ENCODE data around the gene MATCAP1.

MATCAP1 gene

DNA sequence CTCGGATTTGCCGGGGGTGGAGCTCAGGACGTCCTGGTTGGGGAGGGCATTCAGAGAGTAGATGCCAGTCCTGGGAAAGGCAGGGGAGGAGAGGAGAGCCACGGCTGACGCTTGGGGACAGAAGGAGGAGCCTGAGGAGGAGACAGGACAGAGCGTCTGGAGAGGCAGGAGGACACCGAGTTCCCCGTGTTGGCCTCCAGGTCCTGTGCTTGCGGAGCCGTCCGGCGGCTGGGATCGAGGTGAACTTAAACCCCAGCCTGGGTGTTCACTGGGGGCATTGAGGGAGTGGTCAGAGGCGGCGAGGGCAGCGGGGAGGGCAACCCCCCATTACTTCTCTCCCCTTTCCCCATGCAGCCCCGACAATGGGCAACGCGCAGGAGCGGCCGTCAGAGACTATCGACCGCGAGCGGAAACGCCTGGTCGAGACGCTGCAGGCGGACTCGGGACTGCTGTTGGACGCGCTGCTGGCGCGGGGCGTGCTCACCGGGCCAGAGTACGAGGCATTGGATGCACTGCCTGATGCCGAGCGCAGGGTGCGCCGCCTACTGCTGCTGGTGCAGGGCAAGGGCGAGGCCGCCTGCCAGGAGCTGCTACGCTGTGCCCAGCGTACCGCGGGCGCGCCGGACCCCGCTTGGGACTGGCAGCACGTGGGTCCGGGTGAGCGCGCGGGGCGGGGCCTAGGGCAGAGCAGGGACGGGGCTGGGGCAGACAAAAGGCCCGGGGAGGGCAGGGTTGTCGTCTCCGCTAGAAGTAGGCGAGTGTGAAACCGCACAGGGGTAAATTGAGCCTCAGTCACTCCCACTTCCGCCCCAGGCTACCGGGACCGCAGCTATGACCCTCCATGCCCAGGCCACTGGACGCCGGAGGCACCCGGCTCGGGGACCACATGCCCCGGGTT lies 9.7 kb downstream of the MATCAP1 start:
- H3K4me3 Mint-ChIP-seq: peak overlapping the region; percentile 95
- peaks cover 87% of the 10 kb centered on the region for H3K36me3 Mint-ChIP-seq
- H3K9me3 Mint-ChIP-seq: no peaks in the 10 kb centered on the region

DNA sequence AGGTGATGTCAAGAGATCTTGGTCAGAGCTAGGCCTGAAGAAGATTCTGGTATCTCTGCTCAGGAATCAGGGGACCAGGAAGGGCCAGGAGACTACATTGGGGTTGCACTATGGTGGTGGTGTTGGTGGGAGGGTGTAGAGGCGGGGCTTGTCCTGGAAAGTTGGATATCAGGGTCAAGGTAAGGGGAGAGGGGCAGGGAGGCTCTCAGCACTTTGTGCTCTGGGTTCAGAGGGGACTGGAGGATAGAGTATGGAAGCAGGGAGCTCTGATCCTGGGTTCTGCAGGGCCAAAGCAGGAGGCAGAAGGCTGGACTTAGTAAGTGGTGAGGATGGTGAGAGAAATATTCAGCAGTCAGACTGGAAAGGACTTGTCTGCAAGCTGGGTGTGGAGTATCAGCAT lies 10.4 kb downstream of the MATCAP1 start:
- H3K27ac Mint-ChIP-seq: peak overlapping the region; percentile 93
- peak overlapping the region; percentile 95 for H3K4me3 Mint-ChIP-seq
- no peak for ATAC-seq
- peaks cover 87% of the 10 kb centered on the region for H3K36me3 Mint-ChIP-seq
- no peak for DNase-seq (ENCODE audit: low spot score in 2 of 2)
- H3K4me1 Mint-ChIP-seq: peaks cover 88% of the 10 kb centered on the region
- H3K9me3 Mint-ChIP-seq: no peaks in the 10 kb centered on the region

More for the DNA sequence above, 9.7 kb downstream of the MATCAP1 start:
- DNase-seq (ENCODE audit: low spot score in 2 of 2) (peak; percentile 58 to 80), ATAC-seq (peak; percentile 68)
- H3K27ac Mint-ChIP-seq: peak overlapping the region; percentile 93
- peaks cover 88% of the 10 kb centered on the region for H3K4me1 Mint-ChIP-seq

GRCh38 chr16:67170949-67171649 lies 12.7 kb downstream of the MATCAP1 start:
- no peak for DNase-seq (ENCODE audit: low spot score in 2 of 2)

GRCh38 chr16:67170168-67170948 lies 13.4 kb downstream of the MATCAP1 start, which contains the start of gene NOL3:
Gene NOL3 (plus strand): TSS chr16:67170538.
- ATAC-seq (peak; percentile 66), DNase-seq (ENCODE audit: low spot score in 2 of 2) (peak; percentile 55 to 74)
- H3K36me3 Mint-ChIP-seq: peaks cover 84% of the 10 kb centered on the region
- peak within 1 kb of the TSS; percentile 95 for H3K4me3 Mint-ChIP-seq
- H3K27ac Mint-ChIP-seq: peak within 1 kb of the TSS; percentile 77
- peaks cover 81% of the 10 kb centered on the region for H3K4me1 Mint-ChIP-seq
- H3K9me3 Mint-ChIP-seq: no peaks in the 10 kb centered on the region

More at GRCh38 chr16:67170949-67171649, 12.7 kb downstream of the MATCAP1 start:
- H3K4me1 Mint-ChIP-seq: peaks cover 84% of the 10 kb centered on the region
- peaks cover 88% of the 10 kb centered on the region for H3K36me3 Mint-ChIP-seq
- H3K4me3 Mint-ChIP-seq: peak overlapping the region; percentile 95
- ATAC-seq: peak; percentile 26
- H3K9me3 Mint-ChIP-seq: no peaks in the 10 kb centered on the region
- H3K27ac Mint-ChIP-seq: peak overlapping the region; percentile 77

DNA sequence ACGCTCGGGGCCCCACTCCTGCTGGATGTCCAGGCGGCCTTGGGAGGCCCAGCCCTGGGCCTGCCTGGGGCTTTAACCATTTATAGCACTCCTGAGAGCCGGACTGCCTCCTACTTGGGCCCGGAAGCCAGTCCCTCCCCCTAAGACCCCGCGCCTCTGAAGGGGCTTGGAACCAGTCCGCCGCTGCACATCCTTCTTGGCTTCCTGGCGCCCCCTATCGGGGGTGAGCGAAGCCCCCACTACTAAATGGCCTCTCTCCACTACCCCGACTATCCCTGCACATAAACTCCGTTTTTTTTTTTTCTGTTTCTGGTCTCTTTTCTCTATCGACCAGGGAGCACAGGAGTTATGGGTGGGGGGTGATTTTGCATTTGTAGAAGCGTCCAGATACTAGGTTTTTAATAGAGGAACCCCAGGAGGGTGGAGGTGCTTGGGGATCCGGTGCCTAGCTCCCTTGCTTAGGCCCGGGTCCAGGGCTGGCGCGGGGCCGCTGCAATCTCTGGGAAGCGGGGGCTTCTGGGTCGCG lies 14.1 kb downstream of the MATCAP1 start:
- ATAC-seq: no peak
- H3K27ac Mint-ChIP-seq: peak overlapping the region; percentile 67
- peaks cover 80% of the 10 kb centered on the region for H3K4me1 Mint-ChIP-seq
- DNase-seq (ENCODE audit: low spot score in 2 of 2): peak in 1 of 2 donors; percentile 72
- H3K36me3 Mint-ChIP-seq: peaks cover 81% of the 10 kb centered on the region
- no peaks in the 10 kb centered on the region for H3K9me3 Mint-ChIP-seq
- peak overlapping the region; percentile 95 for H3K4me3 Mint-ChIP-seq

- no peak overlapping the region for H3K27ac Mint-ChIP-seq
- DNase-seq (ENCODE audit: low spot score in 2 of 2) (no peak), ATAC-seq (no peak)
- H3K4me1 Mint-ChIP-seq: peaks cover 80% of the 10 kb centered on the region
- H3K9me3 Mint-ChIP-seq: no peaks in the 10 kb centered on the region
- peaks cover 75% of the 10 kb centered on the region for H3K36me3 Mint-ChIP-seq
- peak overlapping the region; percentile 95 for H3K4me3 Mint-ChIP-seq
These were observed 14.7 kb downstream of the MATCAP1 start for GRCh38 chr16:67169011-67169451.

GRCh38 chr16:67167588-67167987 lies 16.2 kb downstream of the MATCAP1 start:
- Mint-ChIP-seq H3K27ac (peak overlapping the region; percentile 72), H3K9me3 (no peaks in the 10 kb centered on the region), H3K4me3 (peak overlapping the region; percentile 95), H3K36me3 (peaks cover 63% of the 10 kb centered on the region), H3K4me1 (peaks cover 74% of the 10 kb centered on the region)
- DNase-seq (ENCODE audit: low spot score in 2 of 2): no peak
- ATAC-seq: no peak

DNA sequence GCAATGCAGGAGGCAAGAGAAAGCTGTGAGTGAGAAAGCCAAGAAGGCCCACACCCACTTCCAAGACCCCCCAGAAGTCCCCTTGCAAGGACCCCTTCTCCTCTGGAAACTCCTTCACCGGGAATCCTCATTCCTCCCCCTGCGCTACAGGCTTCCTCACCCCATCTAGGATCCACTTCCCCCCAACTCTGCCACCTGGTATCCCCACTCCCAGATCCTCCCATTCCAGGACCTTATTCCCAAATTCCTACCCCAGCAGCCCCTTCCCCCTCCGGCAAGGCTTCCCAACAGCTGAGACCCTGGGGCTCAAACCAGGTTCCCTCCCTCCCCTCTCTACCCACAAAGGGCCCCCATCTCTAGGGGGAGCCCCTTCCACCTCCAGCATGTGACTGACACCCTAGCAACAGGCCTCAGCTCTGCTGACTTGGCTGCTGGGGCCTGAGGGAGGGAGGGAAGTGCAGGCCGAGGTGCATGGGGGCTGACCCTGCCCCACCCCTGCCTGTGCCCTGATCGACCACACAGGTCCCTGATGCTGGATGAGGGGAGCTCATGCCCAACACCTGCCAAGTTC lies 17.1 kb downstream of the MATCAP1 start:
- no peak for DNase-seq (ENCODE audit: low spot score in 2 of 2)
- peaks cover 76% of the 10 kb centered on the region for H3K4me1 Mint-ChIP-seq
- peak overlapping the region; percentile 72 for H3K27ac Mint-ChIP-seq
- H3K9me3 Mint-ChIP-seq: no peaks in the 10 kb centered on the region
- H3K4me3 Mint-ChIP-seq: peak overlapping the region; percentile 95
- H3K36me3 Mint-ChIP-seq: peaks cover 62% of the 10 kb centered on the region
- no peak for ATAC-seq

DNA sequence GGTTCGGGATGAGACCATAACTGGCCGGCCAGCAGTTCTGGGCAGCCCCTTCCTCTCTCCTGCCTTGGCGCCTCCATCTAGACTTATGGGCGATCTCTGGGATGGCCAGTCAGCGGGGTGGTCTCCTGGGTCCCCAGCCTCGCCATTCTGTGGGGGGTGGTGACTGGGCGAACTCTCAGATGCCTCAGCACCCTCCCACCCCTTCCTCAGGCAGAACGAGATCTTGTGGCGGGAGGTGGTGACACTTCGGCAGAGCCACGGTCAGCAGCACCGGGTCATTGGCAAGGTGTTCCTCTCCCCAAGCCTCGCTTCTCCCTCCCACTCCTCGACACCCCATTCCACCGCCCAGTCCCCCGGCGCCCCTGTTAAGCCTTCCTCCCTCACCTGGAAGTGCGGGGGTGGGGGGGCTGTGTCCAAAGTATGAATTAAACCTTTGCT lies 17.6 kb downstream of the MATCAP1 start:
- no peak for DNase-seq (ENCODE audit: low spot score in 2 of 2)
- peaks cover 74% of the 10 kb centered on the region for H3K4me1 Mint-ChIP-seq
- peak overlapping the region; percentile 95 for H3K4me3 Mint-ChIP-seq
- no peaks in the 10 kb centered on the region for H3K9me3 Mint-ChIP-seq
- H3K36me3 Mint-ChIP-seq: peaks cover 62% of the 10 kb centered on the region
- no peak for ATAC-seq
- H3K27ac Mint-ChIP-seq: peak overlapping the region; percentile 72

DNA sequence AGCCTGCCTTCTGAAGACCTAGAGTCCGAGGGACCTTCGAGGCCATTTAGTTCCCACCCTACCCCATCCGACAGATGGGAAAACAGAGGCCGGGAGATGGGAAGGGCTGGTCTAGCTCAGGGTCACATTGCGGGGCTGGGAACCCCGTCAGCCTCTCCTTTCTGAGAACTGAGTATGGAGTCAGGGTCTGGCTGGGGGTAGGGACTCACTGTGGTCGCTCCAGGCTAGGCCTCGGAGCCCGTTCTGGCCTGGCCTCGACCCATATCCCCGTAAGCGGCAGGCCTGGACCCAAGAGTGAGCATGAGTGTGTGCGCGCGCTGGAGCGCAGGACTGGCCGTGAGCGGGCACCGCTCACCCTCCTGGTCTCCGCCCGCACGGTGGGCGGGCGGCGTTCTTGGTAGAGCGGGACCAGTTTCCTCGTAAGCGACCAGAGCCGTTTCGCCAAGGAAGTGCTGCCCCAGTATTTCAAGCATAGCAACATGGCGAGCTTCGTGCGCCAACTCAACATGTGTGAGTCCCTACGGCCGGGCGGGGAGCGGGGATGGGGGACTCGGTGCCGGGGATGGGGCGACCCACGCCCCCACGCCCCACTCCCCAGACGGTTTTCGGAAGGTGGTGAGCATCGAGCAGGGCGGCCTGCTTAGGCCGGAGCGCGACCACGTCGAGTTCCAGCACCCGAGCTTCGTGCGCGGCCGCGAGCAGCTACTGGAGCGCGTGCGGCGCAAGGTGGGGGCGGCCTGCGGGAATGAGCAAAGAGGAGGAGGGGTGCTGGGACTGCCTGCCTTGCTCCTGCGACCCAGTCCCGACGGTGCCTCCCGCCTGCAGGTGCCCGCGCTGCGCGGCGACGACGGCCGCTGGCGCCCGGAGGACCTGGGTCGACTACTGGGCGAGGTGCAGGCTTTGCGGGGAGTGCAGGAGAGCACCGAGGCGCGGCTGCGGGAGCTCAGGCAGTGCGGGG lies 18.4 kb downstream of the MATCAP1 start:
- Mint-ChIP-seq H3K9me3 (no peaks in the 10 kb centered on the region), H3K4me3 (peak overlapping the region; percentile 95), H3K27ac (peak overlapping the region; percentile 74), H3K4me1 (peaks cover 74% of the 10 kb centered on the region), H3K36me3 (peaks cover 64% of the 10 kb centered on the region)
- no peak for ATAC-seq
- DNase-seq (ENCODE audit: low spot score in 2 of 2): no peak

DNA sequence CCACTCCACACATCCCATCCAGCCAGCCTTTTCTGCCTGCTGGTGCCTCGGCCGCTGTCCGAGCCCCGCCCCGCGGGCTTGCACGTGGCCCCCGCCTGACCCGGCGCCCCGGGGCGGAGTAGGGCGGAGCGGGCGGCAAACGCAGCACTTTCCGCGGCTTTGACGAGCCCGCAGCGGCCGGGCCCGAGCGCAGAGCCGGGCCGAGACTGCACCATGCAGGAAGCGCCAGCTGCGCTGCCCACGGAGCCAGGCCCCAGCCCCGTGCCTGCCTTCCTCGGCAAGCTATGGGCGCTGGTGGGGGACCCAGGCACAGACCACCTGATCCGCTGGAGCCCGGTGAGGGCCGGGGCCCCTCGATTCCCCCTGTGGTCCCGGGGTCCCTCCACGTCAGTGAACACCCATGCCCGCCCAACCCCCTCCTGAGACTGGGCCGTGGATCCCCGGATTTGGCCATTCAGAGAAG lies 19.1 kb downstream of the MATCAP1 start, which contains the start of gene HSF4:
TSS of gene HSF4 (plus strand) at position 147 of the 463 bp plus-strand sequence. CDS start at position 214, 67 bp downstream.
- H3K36me3 Mint-ChIP-seq: peaks cover 58% of the 10 kb centered on the region
- DNase-seq (ENCODE audit: low spot score in 2 of 2) (no peak), ATAC-seq (peak; percentile 0)
- no peaks in the 10 kb centered on the region for H3K9me3 Mint-ChIP-seq
- peak within 1 kb of the TSS; percentile 95 for H3K4me3 Mint-ChIP-seq
- H3K4me1 Mint-ChIP-seq: peaks cover 67% of the 10 kb centered on the region
- H3K27ac Mint-ChIP-seq: peak within 1 kb of the TSS; percentile 74

GRCh38 chr16:67163999-67164558 lies 19.7 kb downstream of the MATCAP1 start:
- peaks cover 52% of the 10 kb centered on the region for H3K36me3 Mint-ChIP-seq
- no peaks in the 10 kb centered on the region for H3K9me3 Mint-ChIP-seq
- no peak for ATAC-seq
- no peak overlapping the region for H3K27ac Mint-ChIP-seq
- DNase-seq (ENCODE audit: low spot score in 2 of 2): no peak
- H3K4me3 Mint-ChIP-seq: peak overlapping the region; percentile 95
- H3K4me1 Mint-ChIP-seq: peaks cover 62% of the 10 kb centered on the region

Measured in stimulated activated effector memory CD8-positive, alpha-beta T cell treated with anti-CD3 and anti-CD28 coated beads, Interleukin-12 subunit alpha, Interleukin-12 subunit beta, amount 100 ng/mL, for 72 hours (primary cell).